GM18867 (cell line): Measurements from ENCODE around the gene TGFB1.
A peak's percentile ranks its signal among the peaks of the same experiment; 100 is the strongest.
"Not testable (repeated sequence)": the region's sequence is repeated elsewhere in the genome, so short reads cannot be mapped to it uniquely, and the experiment has no call there.

Experiments used
- ATAC-seq: cut with Tn5 transposase; IDR thresholded peaks from one replicate; pipeline ENCODE4 v1.9.1; 2021; ENCODE audit warnings: mild to moderate bottlenecking, moderate library complexity; ENCODE audit not compliant: unreplicated experiment

Gene TGFB1

GRCh38 chr19:41304706-41305483, 48.8 kb downstream of the TGFB1 start:
- no peak for ATAC-seq

- no peak for ATAC-seq
Observed at GRCh38 chr19:41303954-41304353, 49.8 kb downstream of the TGFB1 start.

GRCh38 chr19:41302624-41303351, 50.9 kb downstream of the TGFB1 start:
- ATAC-seq, result peak; percentile 44

GRCh38 chr19:41300555-41300954, 53.2 kb downstream of the TGFB1 start:
- ATAC-seq, result no peak

GRCh38 chr19:41299755-41300089, 54.0 kb downstream of the TGFB1 start:
- ATAC-seq, result no peak

GRCh38 chr19:41299046-41299754, 54.5 kb downstream of the TGFB1 start:
- ATAC-seq, result no peak

GRCh38 chr19:41298348-41298964, 55.3 kb downstream of the TGFB1 start:
- no peak for ATAC-seq

GRCh38 chr19:41297628-41298347, 55.9 kb downstream of the TGFB1 start:
- ATAC-seq, result peak; percentile 85

- ATAC-seq, result no peak
Observed at GRCh38 chr19:41296433-41296871, 57.3 kb downstream of the TGFB1 start.

GRCh38 chr19:41295499-41295898, 58.2 kb downstream of the TGFB1 start:
- no peak for ATAC-seq

GRCh38 chr19:41294393-41294792, 59.3 kb downstream of the TGFB1 start:
- no peak for ATAC-seq

GRCh38 chr19:41289814-41290213, 63.9 kb downstream of the TGFB1 start:
- not testable (repeated sequence) for ATAC-seq

GRCh38 chr19:41288673-41289530, 64.8 kb downstream of the TGFB1 start:
- no peak for ATAC-seq
